Sigmoid colon (tissue), 7 donors: ENCODE results near the gene CELF3. TPM values are rescaled to one million over a fixed set of nuclear protein-coding genes. Genes with fewer than 3 reads are reported as not detected.

Source experiments
- DNase-seq: peaks from one replicate; pipeline ENCODE4 v3.0.0-alpha.2; 2019
- H3K27ac ChIP-seq, 4 donors: fragments of 200-600 bp; sonication (generic); one replicate each; pipeline ENCODE4 v1.5.1; 2016 to 2019; ENCODE audit warnings: mild to moderate bottlenecking in 1 of 4
- H3K27me3 ChIP-seq, 3 donors: fragments of 200-600 bp; sonication (generic); one replicate each; pipeline ENCODE4 v1.5.1; 2019; ENCODE audit warnings: mild to moderate bottlenecking in 1 of 3
- H3K36me3 ChIP-seq, 4 donors: fragments of 200-600 bp; sonication (generic); one replicate each; pipeline ENCODE4 v1.5.1; 2016 to 2019
- H3K4me1 ChIP-seq, 4 donors: fragments of 200-600 bp; sonication (generic); one replicate each; pipeline ENCODE4 v1.5.1; 2017 to 2019
- H3K4me3 ChIP-seq, 4 donors: fragments of 200-600 bp; sonication (generic); one replicate each; pipeline ENCODE4 v1.5.1; 2017 to 2019; ENCODE audit warnings: mild to moderate bottlenecking in 2 of 4, moderate library complexity in 1 of 4
- H3K9me3 ChIP-seq, 4 donors: fragments of 200-600 bp in 3 of 4; sonication (generic) in 3 of 4; one replicate each; pipeline versions ENCODE4 v1.5.1 to v1.6.1; 2013 to 2019
- EP300 ChIP-seq, 4 donors: sonication (generic); formaldehyde crosslinking; IDR thresholded peaks; one replicate each; pipeline ENCODE4 v1.6.1; 2017; ENCODE audit warnings: antibody characterized with exemption in 4 of 4
- POLR2A ChIP-seq, 2 donors: fragments of 450-650 bp; IDR thresholded peaks; one replicate each; pipeline ENCODE4 v1.6.1; 2016; ENCODE audit warnings: antibody characterized with exemption in 2 of 2, mild to moderate bottlenecking in 2 of 2, moderate library complexity in 2 of 2
- POLR2AphosphoS5 ChIP-seq, 4 donors: sonication (generic); formaldehyde crosslinking; IDR thresholded peaks; one replicate each; pipeline ENCODE4 v1.6.1; 2017; ENCODE audit warnings: antibody characterized with exemption in 4 of 4
- WGBS, 2 donors: extraction: QIAGEN DNeasy Blood & Tissue Kit; methylation state at CpG; one replicate each; pipeline ENCODE4 v1.1.7; 2013; 5-methylcytosine and 5-hydroxymethylcytosine counted together
- intact Hi-C: fragments of 100-400 bp; cut with DNase I; formaldehyde crosslinking; loops from one replicate; pipeline ENCODE4 v1.15.1; 2023
- polyA plus RNA-seq, 3 donors: library from polyadenylated mRNA; stranded (reverse); fragments of 200-250 nt; gene quantifications; one replicate each; pipeline ENCODE4 v1.2.3, GENCODE V29; 2013
- total RNA-seq, 4 donors: library from RNA; depleted of rRNA; stranded (reverse); fragments of >200 nt; gene quantifications; one replicate each; pipeline ENCODE4 v1.1.0, GENCODE V29; 2016
- TF ChIP-seq, protein P1 (sequence below), 4 experiments: fragments of 450-650 bp in 3 of 4; fragments of 200-600 bp in 1 of 4; IDR thresholded peaks; one replicate each; pipeline ENCODE4 v1.5.1; 2016 to 2019; ENCODE audit warnings: antibody characterized with exemption in 4 of 4, mild to moderate bottlenecking in 3 of 4, moderate library complexity in 2 of 4
- donor health status: healthy with polysubstance abuse.
- donor health status: Bipolar disorder and iron deficiency.
- donor health status: healthy.

Gene CELF3
- total and polyA plus RNA-seq, 7 donors = 0.60 to 4.3 (median 1.6) TPM

DNA sequence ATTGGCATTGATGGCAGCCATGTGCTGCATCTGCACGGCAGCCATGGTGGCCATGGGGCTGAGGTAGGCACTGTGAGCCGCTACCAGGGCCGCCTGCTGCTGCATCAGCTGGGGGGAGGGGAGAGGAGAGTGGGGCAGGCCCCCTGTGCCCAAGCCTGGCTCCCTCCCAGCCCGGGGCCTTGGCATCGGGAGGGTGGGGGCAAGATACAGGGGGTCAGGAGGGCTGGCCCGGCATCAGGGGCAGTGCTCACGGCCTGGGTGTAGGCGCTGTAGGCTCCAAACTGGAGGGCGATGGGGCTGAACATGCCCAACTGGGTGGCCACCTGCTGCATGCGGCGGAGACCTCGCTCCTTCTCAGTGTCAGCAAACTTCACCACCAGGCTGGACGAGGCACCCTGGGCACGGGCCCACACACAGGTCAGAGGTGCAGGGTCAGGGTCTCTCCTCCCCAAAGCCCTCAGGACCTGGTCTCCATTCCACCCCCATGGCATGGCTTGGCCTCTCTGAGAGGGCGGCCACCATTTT lies 9.0 kb downstream of the CELF3 start:
- Histone ChIP-seq H3K27me3 (peaks cover 0 to 3% (median 0%) of the 10 kb centered on the region in 3 donors), H3K27ac (no peak overlapping the region), H3K36me3 (no peaks in the 10 kb centered on the region), H3K4me3 (no peak overlapping the region), H3K9me3 (no peaks in the 10 kb centered on the region), H3K4me1 (no peaks in the 10 kb centered on the region)
- TF ChIP-seq, protein P1, sequence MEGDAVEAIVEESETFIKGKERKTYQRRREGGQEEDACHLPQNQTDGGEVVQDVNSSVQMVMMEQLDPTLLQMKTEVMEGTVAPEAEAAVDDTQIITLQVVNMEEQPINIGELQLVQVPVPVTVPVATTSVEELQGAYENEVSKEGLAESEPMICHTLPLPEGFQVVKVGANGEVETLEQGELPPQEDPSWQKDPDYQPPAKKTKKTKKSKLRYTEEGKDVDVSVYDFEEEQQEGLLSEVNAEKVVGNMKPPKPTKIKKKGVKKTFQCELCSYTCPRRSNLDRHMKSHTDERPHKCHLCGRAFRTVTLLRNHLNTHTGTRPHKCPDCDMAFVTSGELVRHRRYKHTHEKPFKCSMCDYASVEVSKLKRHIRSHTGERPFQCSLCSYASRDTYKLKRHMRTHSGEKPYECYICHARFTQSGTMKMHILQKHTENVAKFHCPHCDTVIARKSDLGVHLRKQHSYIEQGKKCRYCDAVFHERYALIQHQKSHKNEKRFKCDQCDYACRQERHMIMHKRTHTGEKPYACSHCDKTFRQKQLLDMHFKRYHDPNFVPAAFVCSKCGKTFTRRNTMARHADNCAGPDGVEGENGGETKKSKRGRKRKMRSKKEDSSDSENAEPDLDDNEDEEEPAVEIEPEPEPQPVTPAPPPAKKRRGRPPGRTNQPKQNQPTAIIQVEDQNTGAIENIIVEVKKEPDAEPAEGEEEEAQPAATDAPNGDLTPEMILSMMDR (IDR thresholded peaks at IDR 0.05) = no peak
- TF ChIP-seq EP300 (IDR thresholded peaks at IDR 0.05) (no peak), POLR2A (IDR thresholded peaks at IDR 0.05) (no peak), POLR2AphosphoS5 (IDR thresholded peaks at IDR 0.05) (no peak)
- WGBS, 2 donors = 94 to 96% methylated on average over 15 of the region's 15 CpGs
- DNase-seq = no peak
- intact Hi-C loops = no loop called here

DNA sequence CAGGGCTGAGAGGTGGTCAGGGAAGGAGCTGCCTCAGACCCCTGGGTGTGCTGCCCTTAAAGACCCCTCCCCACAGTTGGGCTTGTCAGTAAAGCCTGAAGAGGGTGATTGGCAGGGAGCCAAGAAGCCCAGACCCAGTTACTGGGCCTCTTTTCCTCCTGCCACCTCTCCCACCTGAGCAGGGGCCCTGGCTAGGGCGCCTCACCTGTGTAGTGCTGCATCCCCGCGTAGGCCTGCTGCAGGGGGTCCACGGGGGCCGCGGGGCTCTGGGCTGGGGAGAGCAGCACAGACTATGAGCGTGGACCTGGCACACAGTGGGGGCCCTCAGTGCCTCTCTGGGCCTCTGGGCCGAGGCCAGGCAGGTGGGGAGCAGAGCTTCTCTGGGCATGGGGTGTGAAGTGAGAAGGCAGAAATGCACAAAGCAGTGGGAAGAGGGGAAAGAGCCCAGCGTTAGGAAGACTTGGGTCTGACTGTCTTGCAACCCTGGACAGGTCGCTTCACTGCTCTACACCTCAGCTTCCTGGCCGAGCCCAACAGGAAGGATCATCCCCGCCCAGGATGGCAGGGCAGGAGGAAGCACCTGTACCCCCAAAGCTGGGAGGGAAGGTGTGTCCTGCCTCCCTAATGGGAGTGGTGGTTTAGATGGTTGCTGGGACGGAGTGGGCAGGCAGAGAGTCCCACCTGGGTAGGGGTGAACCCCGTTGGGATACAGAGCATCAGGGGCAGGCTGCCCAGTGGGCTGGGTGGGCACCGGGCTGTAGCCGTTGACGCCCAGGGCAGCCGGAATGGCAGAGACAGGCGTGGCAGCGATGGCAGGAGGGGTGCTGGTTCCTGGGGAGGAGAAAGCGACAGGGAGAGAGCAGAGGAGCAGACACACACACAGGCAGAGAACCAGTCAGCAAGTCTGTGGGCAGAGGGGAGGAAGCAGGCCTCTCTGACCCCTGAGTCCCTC lies 9.9 kb downstream of the CELF3 start:
- DNase-seq = no peak
- 73 to 77% methylated on average over 21 of the region's 21 CpGs for WGBS, 2 donors
- H3K9me3 ChIP-seq = no peaks in the 10 kb centered on the region
- TF ChIP-seq EP300 (IDR thresholded peaks at IDR 0.05) (no peak), POLR2AphosphoS5 (IDR thresholded peaks at IDR 0.05) (no peak), POLR2A (IDR thresholded peaks at IDR 0.05) (no peak)
- TF ChIP-seq, protein P1 (IDR thresholded peaks at IDR 0.05) = no peak
- peaks cover 0 to 4% (median 2%) of the 10 kb centered on the region in 4 donors for H3K36me3 ChIP-seq
- H3K27me3 ChIP-seq = peaks cover 0 to 3% (median 0%) of the 10 kb centered on the region in 3 donors
- no peak overlapping the region for H3K27ac ChIP-seq
- no peaks in the 10 kb centered on the region for H3K4me1 ChIP-seq
- intact Hi-C loops = no loop called here
- H3K4me3 ChIP-seq = no peak overlapping the region

DNA sequence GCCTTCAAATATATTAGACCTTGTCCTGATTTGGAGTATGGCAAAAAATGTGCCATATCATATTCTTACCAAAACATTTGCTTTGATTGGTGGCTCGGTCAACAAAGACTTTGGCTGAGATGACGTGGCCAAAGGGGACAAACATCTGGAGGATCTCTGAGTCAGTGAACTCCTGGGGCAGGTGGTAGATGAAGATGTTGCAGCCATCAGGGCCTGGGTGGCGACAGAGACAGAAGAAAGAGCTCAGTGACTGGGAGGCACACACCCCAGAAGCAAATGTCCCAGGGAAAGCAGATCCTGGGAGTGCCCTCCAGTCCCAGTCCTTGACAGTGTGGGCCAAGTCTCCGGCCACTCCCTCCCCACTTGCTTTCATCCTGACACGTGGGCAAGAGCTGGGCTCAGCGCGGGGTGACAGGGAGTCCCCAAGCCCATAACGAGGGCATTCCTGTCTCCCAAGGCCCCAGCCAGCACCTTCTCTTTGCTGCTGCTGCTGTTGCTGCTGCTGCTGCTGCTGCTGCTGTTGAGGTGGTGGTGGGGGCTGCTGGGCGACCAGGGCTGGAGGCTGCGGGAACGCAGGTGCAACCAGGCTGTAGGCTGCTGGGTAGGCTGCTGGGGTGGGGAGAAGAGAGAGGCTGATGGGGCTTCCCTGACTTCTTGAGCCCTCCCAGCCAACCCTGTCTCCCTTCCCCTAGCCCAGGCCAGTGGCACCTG lies 10.7 kb downstream of the CELF3 start:
- no peaks in the 10 kb centered on the region for H3K9me3 ChIP-seq
- intact Hi-C loops = no loop called here
- H3K4me1 ChIP-seq = no peaks in the 10 kb centered on the region
- H3K4me3 ChIP-seq = no peak overlapping the region
- no peak overlapping the region for H3K27ac ChIP-seq
- 14 to 58% methylated on average over 11 of the region's 11 CpGs for WGBS, 2 donors
- TF ChIP-seq POLR2AphosphoS5 (IDR thresholded peaks at IDR 0.05) = no peak
- TF ChIP-seq, protein P1 (IDR thresholded peaks at IDR 0.05) = no peak
- no peak for TF ChIP-seq POLR2A (IDR thresholded peaks at IDR 0.05)
- no peak for TF ChIP-seq EP300 (IDR thresholded peaks at IDR 0.05)
- H3K27me3 ChIP-seq = no peaks in the 10 kb centered on the region
- peaks cover 0 to 12% (median 10%) of the 10 kb centered on the region in 4 donors for H3K36me3 ChIP-seq
- no peak for DNase-seq

DNA sequence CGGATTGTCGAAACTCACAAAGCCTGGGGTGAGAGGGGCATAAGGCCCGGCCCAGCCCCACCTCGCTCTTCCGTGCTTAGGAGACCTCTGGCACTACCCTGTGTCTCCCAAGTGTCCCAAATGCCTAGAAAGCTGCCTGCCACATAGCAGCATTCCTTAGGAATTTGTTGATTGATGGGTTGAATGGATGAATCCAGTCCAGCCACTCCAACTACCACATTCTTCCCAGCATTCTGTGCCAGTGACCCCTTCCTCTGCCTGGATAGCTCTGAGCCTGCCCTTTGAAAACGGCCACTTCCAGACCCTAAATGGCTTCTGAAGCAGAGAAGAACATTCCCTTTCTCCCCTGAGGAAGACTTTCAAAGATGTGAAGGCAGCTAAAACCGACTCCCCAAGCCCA lies 11.5 kb downstream of the CELF3 start:
- Histone ChIP-seq H3K36me3 (peaks cover 0 to 20% (median 11%) of the 10 kb centered on the region in 4 donors), H3K4me1 (no peaks in the 10 kb centered on the region), H3K27ac (no peak overlapping the region), H3K4me3 (no peak overlapping the region), H3K9me3 (no peaks in the 10 kb centered on the region), H3K27me3 (no peaks in the 10 kb centered on the region)
- TF ChIP-seq, protein P1 (IDR thresholded peaks at IDR 0.05) = no peak
- TF ChIP-seq EP300 (IDR thresholded peaks at IDR 0.05) (no peak), POLR2AphosphoS5 (IDR thresholded peaks at IDR 0.05) (no peak), POLR2A (IDR thresholded peaks at IDR 0.05) (no peak)
- WGBS, 2 donors = 92 to 94% methylated on average over 7 of the region's 7 CpGs
- no peak for DNase-seq
- intact Hi-C loops = no loop called here
